ENCODE measurements around the gene LSMEM2.

- TF ChIP-seq, protein P1, sequence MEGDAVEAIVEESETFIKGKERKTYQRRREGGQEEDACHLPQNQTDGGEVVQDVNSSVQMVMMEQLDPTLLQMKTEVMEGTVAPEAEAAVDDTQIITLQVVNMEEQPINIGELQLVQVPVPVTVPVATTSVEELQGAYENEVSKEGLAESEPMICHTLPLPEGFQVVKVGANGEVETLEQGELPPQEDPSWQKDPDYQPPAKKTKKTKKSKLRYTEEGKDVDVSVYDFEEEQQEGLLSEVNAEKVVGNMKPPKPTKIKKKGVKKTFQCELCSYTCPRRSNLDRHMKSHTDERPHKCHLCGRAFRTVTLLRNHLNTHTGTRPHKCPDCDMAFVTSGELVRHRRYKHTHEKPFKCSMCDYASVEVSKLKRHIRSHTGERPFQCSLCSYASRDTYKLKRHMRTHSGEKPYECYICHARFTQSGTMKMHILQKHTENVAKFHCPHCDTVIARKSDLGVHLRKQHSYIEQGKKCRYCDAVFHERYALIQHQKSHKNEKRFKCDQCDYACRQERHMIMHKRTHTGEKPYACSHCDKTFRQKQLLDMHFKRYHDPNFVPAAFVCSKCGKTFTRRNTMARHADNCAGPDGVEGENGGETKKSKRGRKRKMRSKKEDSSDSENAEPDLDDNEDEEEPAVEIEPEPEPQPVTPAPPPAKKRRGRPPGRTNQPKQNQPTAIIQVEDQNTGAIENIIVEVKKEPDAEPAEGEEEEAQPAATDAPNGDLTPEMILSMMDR (IDR thresholded peaks at IDR 0.05; ENCODE audit: low read depth, low read length) = no peak
- TF ChIP-seq POLR2A (IDR thresholded peaks at IDR 0.05; ENCODE audit: extremely low read depth, insufficient read length) = no peak
Observed at GRCh38 chr3:50275996-50276761, 2.7 kb upstream of the LSMEM2 start.
